ENCODE results near the gene UBA3.

Gene UBA3

GRCh38 chr3:69080233-69080920 lies at the start of gene UBA3:
Gene UBA3 (minus strand): TSS chr3:69080365. CDS start chr3:69080353, 12 bp downstream.
- Mint-ChIP-seq H3K4me3 (peak within 1 kb of the TSS; percentile 87), H3K4me1 (ENCODE audit: low read depth) (peaks cover 59% of the 10 kb centered on the region), H3K27ac (peak within 1 kb of the TSS; percentile 99), H3K9me3 (no peaks in the 10 kb centered on the region), H3K27me3 (ENCODE audit: low read depth) (no peaks in the 10 kb centered on the region), H3K36me3 (ENCODE audit: low read depth) (peaks cover 24% of the 10 kb centered on the region)

DNA sequence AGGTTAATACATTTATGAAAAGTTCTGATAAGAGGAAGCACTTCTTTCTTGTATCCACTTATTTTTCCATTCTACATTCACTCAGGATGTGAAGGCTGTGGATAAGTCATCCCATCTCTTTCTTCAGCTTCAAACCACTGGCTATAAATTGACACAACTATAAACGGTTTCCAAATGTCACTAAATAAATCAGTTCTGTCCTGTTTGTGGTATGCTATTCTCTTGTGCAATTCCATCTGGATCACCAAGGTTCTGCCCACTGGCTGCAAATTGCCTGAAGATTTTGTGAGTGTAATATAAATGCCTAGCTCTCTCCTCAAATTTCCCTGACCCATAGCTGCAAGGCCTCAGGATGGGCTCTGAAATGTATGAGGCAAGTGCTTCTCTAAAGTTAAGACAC lies 49.4 kb upstream of the UBA3 start:
- H3K9me3 Mint-ChIP-seq = no peaks in the 10 kb centered on the region
- no peaks in the 10 kb centered on the region for H3K4me1 Mint-ChIP-seq (ENCODE audit: low read depth)
- no peak overlapping the region for H3K4me3 Mint-ChIP-seq
- H3K27ac Mint-ChIP-seq = no peak overlapping the region
- H3K27me3 Mint-ChIP-seq (ENCODE audit: low read depth) = peaks cover 21% of the 10 kb centered on the region
- H3K36me3 Mint-ChIP-seq (ENCODE audit: low read depth) = no peaks in the 10 kb centered on the region

- Mint-ChIP-seq H3K4me3 (no peak overlapping the region), H3K9me3 (no peaks in the 10 kb centered on the region), H3K27me3 (ENCODE audit: low read depth) (peaks cover 21% of the 10 kb centered on the region), H3K27ac (no peak overlapping the region), H3K4me1 (ENCODE audit: low read depth) (no peaks in the 10 kb centered on the region), H3K36me3 (ENCODE audit: low read depth) (no peaks in the 10 kb centered on the region)
Observed at GRCh38 chr3:69128509-69128908, 48.3 kb upstream of the UBA3 start.

DNA sequence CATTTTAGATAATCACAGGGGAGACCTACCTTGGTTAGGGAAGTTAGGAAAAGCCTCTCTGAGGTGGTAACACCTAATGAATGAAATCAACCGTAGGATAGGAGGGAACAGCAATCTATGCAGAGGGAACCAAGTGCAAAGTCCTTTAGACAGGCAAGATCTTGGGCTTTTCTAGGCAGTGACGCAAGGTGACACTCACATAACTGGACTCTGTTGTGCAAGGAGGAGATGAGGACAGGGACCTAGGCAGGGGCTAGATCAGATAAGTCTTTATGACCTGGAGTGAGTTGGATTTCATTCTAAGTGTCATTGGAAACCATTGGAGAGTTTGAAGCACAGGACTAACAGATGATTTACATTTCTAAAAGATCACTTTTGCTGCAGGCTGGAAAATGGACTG lies 46.8 kb upstream of the UBA3 start:
- peaks cover 20% of the 10 kb centered on the region for H3K27me3 Mint-ChIP-seq (ENCODE audit: low read depth)
- no peaks in the 10 kb centered on the region for H3K4me1 Mint-ChIP-seq (ENCODE audit: low read depth)
- H3K36me3 Mint-ChIP-seq (ENCODE audit: low read depth) = no peaks in the 10 kb centered on the region
- H3K9me3 Mint-ChIP-seq = no peaks in the 10 kb centered on the region
- H3K4me3 Mint-ChIP-seq = no peak overlapping the region
- no peak overlapping the region for H3K27ac Mint-ChIP-seq

GRCh38 chr3:69126216-69126615 lies 46.1 kb upstream of the UBA3 start:
- Mint-ChIP-seq H3K4me3 (no peak overlapping the region), H3K27me3 (ENCODE audit: low read depth) (peaks cover 18% of the 10 kb centered on the region), H3K27ac (no peak overlapping the region), H3K9me3 (no peaks in the 10 kb centered on the region), H3K36me3 (ENCODE audit: low read depth) (no peaks in the 10 kb centered on the region), H3K4me1 (ENCODE audit: low read depth) (no peaks in the 10 kb centered on the region)

DNA sequence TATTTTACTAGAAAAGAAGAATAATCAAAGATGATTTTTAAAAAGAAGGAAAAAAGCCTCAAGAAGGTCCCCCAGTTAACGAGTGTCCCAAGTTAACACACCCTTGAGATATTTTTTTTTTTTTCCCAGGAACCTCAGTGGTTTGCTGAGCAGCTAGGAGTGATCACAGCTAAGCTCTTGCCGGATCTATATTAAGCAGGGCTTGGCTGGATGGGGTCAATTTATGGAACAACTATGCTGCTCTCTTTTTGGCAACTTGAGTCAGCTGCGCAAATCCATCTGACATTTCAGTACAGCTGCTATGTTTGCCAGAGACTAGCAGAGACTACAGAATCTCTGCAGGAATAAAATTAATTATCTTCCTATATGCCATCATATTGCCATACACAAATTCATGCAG lies 42.2 kb upstream of the UBA3 start, which contains the start of gene LMOD3:
LMOD3 (minus strand) TSS at position 193 of the 400 bp plus-strand sequence. CDS start 209 bp downstream, outside the sequence.
- no peak within 1 kb of the TSS for H3K4me3 Mint-ChIP-seq
- H3K9me3 Mint-ChIP-seq = no peaks in the 10 kb centered on the region
- no peaks in the 10 kb centered on the region for H3K36me3 Mint-ChIP-seq (ENCODE audit: low read depth)
- peaks cover 12% of the 10 kb centered on the region for H3K27me3 Mint-ChIP-seq (ENCODE audit: low read depth)
- peaks cover 2% of the 10 kb centered on the region for H3K4me1 Mint-ChIP-seq (ENCODE audit: low read depth)
- no peak within 1 kb of the TSS for H3K27ac Mint-ChIP-seq

DNA sequence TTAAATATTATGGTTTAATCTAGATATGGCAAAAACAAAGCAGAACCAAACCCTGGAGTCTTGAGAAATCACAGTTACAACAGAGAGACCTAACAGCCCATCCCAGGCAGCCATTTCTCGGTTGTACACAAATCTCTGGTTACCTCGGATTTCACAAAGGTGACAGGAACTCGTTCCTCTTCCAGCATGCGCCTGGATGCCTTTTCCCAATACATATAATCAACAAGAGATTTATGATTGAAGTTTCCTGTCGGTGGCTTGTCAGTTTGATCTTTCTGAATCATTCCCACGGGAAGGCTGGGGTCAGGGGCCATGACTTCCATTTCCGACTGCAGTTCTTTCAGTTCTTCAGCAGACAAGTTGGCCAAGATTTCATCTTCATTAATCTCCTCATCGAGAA lies 41.8 kb upstream of the UBA3 start:
- no peaks in the 10 kb centered on the region for H3K36me3 Mint-ChIP-seq (ENCODE audit: low read depth)
- no peaks in the 10 kb centered on the region for H3K9me3 Mint-ChIP-seq
- H3K4me3 Mint-ChIP-seq = no peak overlapping the region
- H3K27me3 Mint-ChIP-seq (ENCODE audit: low read depth) = peaks cover 8% of the 10 kb centered on the region
- no peak overlapping the region for H3K27ac Mint-ChIP-seq
- peaks cover 2% of the 10 kb centered on the region for H3K4me1 Mint-ChIP-seq (ENCODE audit: low read depth)

DNA sequence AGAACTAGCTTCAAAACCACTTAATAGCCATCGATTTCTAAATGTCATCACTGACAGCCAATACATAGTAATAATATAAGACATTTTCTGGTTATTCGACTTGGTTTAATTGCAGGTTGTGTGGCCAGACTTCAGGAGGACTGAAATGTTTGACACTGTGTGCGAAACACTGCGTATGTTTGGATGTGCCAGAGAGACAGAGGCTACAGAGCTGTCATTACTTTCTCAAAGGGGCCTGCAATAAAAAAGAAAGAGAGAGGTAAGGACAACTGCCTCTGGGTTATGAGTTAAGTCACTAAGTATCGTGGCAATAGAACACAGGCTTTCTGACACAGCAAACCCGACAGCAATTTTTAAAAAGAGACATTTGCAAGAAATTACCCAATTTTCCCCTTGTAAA lies 41.3 kb upstream of the UBA3 start:
- Mint-ChIP-seq H3K36me3 (ENCODE audit: low read depth) (no peaks in the 10 kb centered on the region), H3K27me3 (ENCODE audit: low read depth) (peaks cover 4% of the 10 kb centered on the region), H3K9me3 (no peaks in the 10 kb centered on the region), H3K4me3 (no peak overlapping the region), H3K27ac (no peak overlapping the region), H3K4me1 (ENCODE audit: low read depth) (peaks cover 2% of the 10 kb centered on the region)

- Mint-ChIP-seq H3K27ac (no peak overlapping the region), H3K4me3 (no peak overlapping the region), H3K9me3 (no peaks in the 10 kb centered on the region), H3K36me3 (ENCODE audit: low read depth) (no peaks in the 10 kb centered on the region), H3K27me3 (ENCODE audit: low read depth) (no peaks in the 10 kb centered on the region), H3K4me1 (ENCODE audit: low read depth) (peaks cover 2% of the 10 kb centered on the region)
Observed at GRCh38 chr3:69120879-69121464, 40.8 kb upstream of the UBA3 start.

GRCh38 chr3:69119681-69120080 lies 39.5 kb upstream of the UBA3 start:
- Mint-ChIP-seq H3K4me3 (no peak overlapping the region), H3K4me1 (ENCODE audit: low read depth) (peaks cover 2% of the 10 kb centered on the region), H3K27me3 (ENCODE audit: low read depth) (no peaks in the 10 kb centered on the region), H3K9me3 (no peaks in the 10 kb centered on the region), H3K36me3 (ENCODE audit: low read depth) (no peaks in the 10 kb centered on the region), H3K27ac (no peak overlapping the region)

DNA sequence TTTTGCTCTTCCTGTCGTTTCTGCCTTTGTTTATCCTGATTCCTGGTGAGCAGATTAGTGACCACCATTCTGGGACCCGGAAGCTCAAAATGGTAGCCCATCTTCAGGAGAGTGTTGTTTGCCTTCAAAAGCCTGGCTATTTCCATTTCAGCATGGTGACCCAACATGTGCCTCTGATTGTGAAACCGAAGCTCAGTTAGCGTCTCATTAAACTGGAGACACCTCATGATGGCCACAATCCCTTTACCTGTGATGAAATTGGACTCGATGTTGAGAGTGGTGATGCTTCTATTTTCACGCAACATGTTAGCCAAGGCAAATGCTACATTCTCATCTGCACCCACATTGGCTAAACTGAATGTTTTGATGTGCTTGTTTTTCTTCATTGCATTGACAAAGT lies 39.0 kb upstream of the UBA3 start:
- H3K27me3 Mint-ChIP-seq (ENCODE audit: low read depth) = no peaks in the 10 kb centered on the region
- no peaks in the 10 kb centered on the region for H3K36me3 Mint-ChIP-seq (ENCODE audit: low read depth)
- H3K4me3 Mint-ChIP-seq = no peak overlapping the region
- no peak overlapping the region for H3K27ac Mint-ChIP-seq
- no peaks in the 10 kb centered on the region for H3K9me3 Mint-ChIP-seq
- H3K4me1 Mint-ChIP-seq (ENCODE audit: low read depth) = peaks cover 2% of the 10 kb centered on the region

- no peaks in the 10 kb centered on the region for H3K9me3 Mint-ChIP-seq
- H3K4me1 Mint-ChIP-seq (ENCODE audit: low read depth) = peaks cover 2% of the 10 kb centered on the region
- H3K27me3 Mint-ChIP-seq (ENCODE audit: low read depth) = no peaks in the 10 kb centered on the region
- no peaks in the 10 kb centered on the region for H3K36me3 Mint-ChIP-seq (ENCODE audit: low read depth)
- no peak overlapping the region for H3K27ac Mint-ChIP-seq
- no peak overlapping the region for H3K4me3 Mint-ChIP-seq
Observed at GRCh38 chr3:69118555-69118954, 38.4 kb upstream of the UBA3 start.

DNA sequence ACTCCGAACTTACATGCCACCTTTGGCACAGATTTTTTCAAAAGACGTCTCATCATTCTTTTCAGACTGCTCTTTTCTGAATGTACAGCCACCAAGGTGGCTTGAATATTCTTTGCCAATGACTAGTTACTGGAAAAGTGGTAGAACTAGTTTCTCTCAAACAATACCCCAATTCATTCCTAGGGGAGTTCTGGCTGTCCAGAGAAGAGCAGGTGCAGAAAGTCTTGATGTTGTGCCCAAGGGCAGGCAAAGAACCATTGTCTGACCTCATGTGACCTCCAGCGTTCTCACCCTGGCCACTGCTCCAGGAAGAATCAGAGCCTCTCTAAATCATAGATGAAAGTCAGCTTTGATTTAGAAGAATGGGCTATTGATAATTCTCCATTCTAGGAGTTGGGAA lies 36.7 kb upstream of the UBA3 start:
- no peak overlapping the region for H3K27ac Mint-ChIP-seq
- no peaks in the 10 kb centered on the region for H3K27me3 Mint-ChIP-seq (ENCODE audit: low read depth)
- no peaks in the 10 kb centered on the region for H3K9me3 Mint-ChIP-seq
- no peak overlapping the region for H3K4me3 Mint-ChIP-seq
- H3K36me3 Mint-ChIP-seq (ENCODE audit: low read depth) = peaks cover 3% of the 10 kb centered on the region
- peaks cover 2% of the 10 kb centered on the region for H3K4me1 Mint-ChIP-seq (ENCODE audit: low read depth)

GRCh38 chr3:69116162-69116561 lies 36.0 kb upstream of the UBA3 start:
- no peak overlapping the region for H3K27ac Mint-ChIP-seq
- no peak overlapping the region for H3K4me3 Mint-ChIP-seq
- H3K27me3 Mint-ChIP-seq (ENCODE audit: low read depth) = no peaks in the 10 kb centered on the region
- no peaks in the 10 kb centered on the region for H3K9me3 Mint-ChIP-seq
- peaks cover 2% of the 10 kb centered on the region for H3K4me1 Mint-ChIP-seq (ENCODE audit: low read depth)
- peaks cover 3% of the 10 kb centered on the region for H3K36me3 Mint-ChIP-seq (ENCODE audit: low read depth)

GRCh38 chr3:69115731-69116130 lies 35.6 kb upstream of the UBA3 start:
- Mint-ChIP-seq H3K36me3 (ENCODE audit: low read depth) (peaks cover 3% of the 10 kb centered on the region), H3K27ac (no peak overlapping the region), H3K4me1 (ENCODE audit: low read depth) (peaks cover under 1% of the 10 kb centered on the region), H3K9me3 (no peaks in the 10 kb centered on the region), H3K27me3 (ENCODE audit: low read depth) (no peaks in the 10 kb centered on the region), H3K4me3 (no peak overlapping the region)

All from T-helper 1 cell treated with Interleukin-12 subunit alpha and Interleukin-12 subunit beta and Interleukin-4 antibody, amounts not matched to agents 30 μg/mL and 1 μg/mL, for 36 hours (primary cell).